Kidney epithelial cell (primary cell): ENCODE results near the gene SCAF8. TPM values are rescaled to one million over a fixed set of nuclear protein-coding genes. Genes with fewer than 3 reads are reported as not detected.
"Not testable (repeated sequence)": the region's sequence is repeated elsewhere in the genome, so short reads cannot be mapped to it uniquely, and the experiment has no call there.

Source experiments
- DNase-seq: peaks from one replicate; pipeline ENCODE4 v3.0.0-alpha.2; 2010; ENCODE audit warnings: low read depth
- H3K27me3 ChIP-seq: 2 replicates; pipeline ENCODE4 v1.6.0; 2011; ENCODE audit warnings: low read length; ENCODE audit not compliant: control insufficient read depth, insufficient read depth
- H3K36me3 ChIP-seq: 2 replicates; pipeline ENCODE4 v1.5.1; 2011; ENCODE audit warnings: low read length; ENCODE audit not compliant: control insufficient read depth, insufficient read depth
- H3K4me3 ChIP-seq: 2 replicates; pipeline ENCODE4 v1.5.1; 2011; ENCODE audit warnings: low read depth, mild to moderate bottlenecking, control low read depth, low read length
- CTCF ChIP-seq: IDR thresholded peaks from 2 replicates; pipeline ENCODE4 v1.5.1; 2011; ENCODE audit warnings: mild to moderate bottlenecking, moderate library complexity, low read length, control low read depth, inconsistent platforms; ENCODE audit not compliant: insufficient read depth, poor library complexity, severe bottlenecking
- total RNA-seq: library from RNA; depleted of rRNA; stranded (reverse); fragments of >200 nt; gene quantifications from 2 replicates; pipeline ENCODE4 v1.2.3, GENCODE V29; 2015

Gene SCAF8
- total RNA-seq, 1 donor from 2014 or later = 40.9 TPM

- H3K36me3 ChIP-seq = no peaks in the 10 kb centered on the region
- H3K4me3 ChIP-seq = no peak overlapping the region
- no peaks in the 10 kb centered on the region for H3K27me3 ChIP-seq
- DNase-seq = no peak
- no peak for TF ChIP-seq CTCF
These were observed 17.8 kb upstream of the SCAF8 start for GRCh38 chr6:154715446-154715845.

GRCh38 chr6:154716350-154716749, 16.9 kb upstream of the SCAF8 start:
- not testable (repeated sequence) for DNase-seq, H3K27me3 ChIP-seq, H3K4me3 ChIP-seq, H3K36me3 ChIP-seq

- H3K36me3 ChIP-seq = no peaks in the 10 kb centered on the region
- no peak overlapping the region for H3K4me3 ChIP-seq
- TF ChIP-seq CTCF = no peak
- no peaks in the 10 kb centered on the region for H3K27me3 ChIP-seq
- no peak for DNase-seq
These were observed 13.8 kb upstream of the SCAF8 start for GRCh38 chr6:154719433-154719832.

- no peaks in the 10 kb centered on the region for H3K36me3 ChIP-seq
- DNase-seq = no peak
- TF ChIP-seq CTCF = no peak
- H3K4me3 ChIP-seq = no peak overlapping the region
- no peaks in the 10 kb centered on the region for H3K27me3 ChIP-seq
These were observed 13.4 kb upstream of the SCAF8 start for GRCh38 chr6:154719854-154720253.

- TF ChIP-seq CTCF = no peak
- H3K36me3 ChIP-seq = no peaks in the 10 kb centered on the region
- DNase-seq = peak; percentile 69
These were observed 11.8 kb upstream of the SCAF8 start for GRCh38 chr6:154721460-154721859.

GRCh38 chr6:154726887-154727286, 6.3 kb upstream of the SCAF8 start:
- no peaks in the 10 kb centered on the region for H3K27me3 ChIP-seq
- DNase-seq = no peak
- no peaks in the 10 kb centered on the region for H3K36me3 ChIP-seq
- H3K4me3 ChIP-seq = no peak overlapping the region
- no peak for TF ChIP-seq CTCF

More at GRCh38 chr6:154721460-154721859, 11.8 kb upstream of the SCAF8 start:
- Histone ChIP-seq H3K27me3 (no peaks in the 10 kb centered on the region), H3K4me3 (no peak overlapping the region)
